Vagina (tissue), 2 donors: ENCODE data around the gene EIF4E.
"Not testable (repeated sequence)": the region's sequence is repeated elsewhere in the genome, so short reads cannot be mapped to it uniquely, and the experiment has no call there.

Experiments used
- POLR2A ChIP-seq, 2 donors: fragments of 450-650 bp; IDR thresholded peaks; one replicate each; pipeline ENCODE4 v1.6.1; 2017; ENCODE audit warnings: antibody characterized with exemption in 2 of 2, mild to moderate bottlenecking in 2 of 2, moderate library complexity in 2 of 2
- POLR2AphosphoS5 ChIP-seq, 2 donors: sonication (generic); formaldehyde crosslinking; IDR thresholded peaks; one replicate each; pipeline ENCODE4 v1.9.0; 2017; ENCODE audit warnings: antibody characterized with exemption in 2 of 2, mild to moderate bottlenecking in 2 of 2, low read depth in 1 of 2; ENCODE audit not compliant: insufficient read depth in 1 of 2
- TF ChIP-seq, protein P1 (sequence below), 3 experiments: fragments of 450-650 bp in 2 of 3; fragments of 200-600 bp in 1 of 3; sonication (generic) in 1 of 3; IDR thresholded peaks; one replicate each; pipeline ENCODE4 v1.5.1; 2017 to 2019; ENCODE audit warnings: antibody characterized with exemption in 3 of 3, mild to moderate bottlenecking in 2 of 3, moderate library complexity in 2 of 3

- TF ChIP-seq, protein P1, sequence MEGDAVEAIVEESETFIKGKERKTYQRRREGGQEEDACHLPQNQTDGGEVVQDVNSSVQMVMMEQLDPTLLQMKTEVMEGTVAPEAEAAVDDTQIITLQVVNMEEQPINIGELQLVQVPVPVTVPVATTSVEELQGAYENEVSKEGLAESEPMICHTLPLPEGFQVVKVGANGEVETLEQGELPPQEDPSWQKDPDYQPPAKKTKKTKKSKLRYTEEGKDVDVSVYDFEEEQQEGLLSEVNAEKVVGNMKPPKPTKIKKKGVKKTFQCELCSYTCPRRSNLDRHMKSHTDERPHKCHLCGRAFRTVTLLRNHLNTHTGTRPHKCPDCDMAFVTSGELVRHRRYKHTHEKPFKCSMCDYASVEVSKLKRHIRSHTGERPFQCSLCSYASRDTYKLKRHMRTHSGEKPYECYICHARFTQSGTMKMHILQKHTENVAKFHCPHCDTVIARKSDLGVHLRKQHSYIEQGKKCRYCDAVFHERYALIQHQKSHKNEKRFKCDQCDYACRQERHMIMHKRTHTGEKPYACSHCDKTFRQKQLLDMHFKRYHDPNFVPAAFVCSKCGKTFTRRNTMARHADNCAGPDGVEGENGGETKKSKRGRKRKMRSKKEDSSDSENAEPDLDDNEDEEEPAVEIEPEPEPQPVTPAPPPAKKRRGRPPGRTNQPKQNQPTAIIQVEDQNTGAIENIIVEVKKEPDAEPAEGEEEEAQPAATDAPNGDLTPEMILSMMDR (IDR thresholded peaks at IDR 0.05), result not testable (repeated sequence)
- not testable (repeated sequence) for TF ChIP-seq POLR2A (IDR thresholded peaks at IDR 0.05); POLR2AphosphoS5 (IDR thresholded peaks at IDR 0.05; ENCODE audit: insufficient read depth in 1 of 2, low read depth in 1 of 2)
These were observed 2.7 kb downstream of the EIF4E start for GRCh38 chr4:98926257-98926656.
